A549 (cell line): Measurements from ENCODE around the gene CSNK2A1.

Source experiments
- CHD4 ChIP-seq: fragments of 200-600 bp; sonication (generic); IDR thresholded peaks from 2 replicates; pipeline ENCODE4 v1.6.1; 2016; ENCODE audit warnings: antibody characterized with exemption, mild to moderate bottlenecking, borderline replicate concordance
- GATA3 ChIP-seq: IDR thresholded peaks from 2 replicates; pipeline ENCODE4 v1.6.1; 2012; ENCODE audit warnings: borderline replicate concordance
- POLR2A ChIP-seq: IDR thresholded peaks from 2 replicates; pipeline ENCODE4 v1.6.1; 2012; ENCODE audit warnings: mild to moderate bottlenecking, low read length
- TF ChIP-seq, protein P1 (sequence below): fragments of >200 bp; sonication (Bioruptor Twin); formaldehyde crosslinking; IDR thresholded peaks from 3 replicates; pipeline ENCODE4 v1.5.1; 2016
- TF ChIP-seq, protein P2 (sequence below): IDR thresholded peaks from 2 replicates; pipeline ENCODE4 v1.6.1; 2012
- TF ChIP-seq, protein P3 (sequence below): fragments of 200-600 bp; sonication (generic); IDR thresholded peaks from 2 replicates; pipeline ENCODE4 v1.6.1; 2016; ENCODE audit warnings: antibody characterized with exemption, mild to moderate bottlenecking, moderate library complexity

DNA sequence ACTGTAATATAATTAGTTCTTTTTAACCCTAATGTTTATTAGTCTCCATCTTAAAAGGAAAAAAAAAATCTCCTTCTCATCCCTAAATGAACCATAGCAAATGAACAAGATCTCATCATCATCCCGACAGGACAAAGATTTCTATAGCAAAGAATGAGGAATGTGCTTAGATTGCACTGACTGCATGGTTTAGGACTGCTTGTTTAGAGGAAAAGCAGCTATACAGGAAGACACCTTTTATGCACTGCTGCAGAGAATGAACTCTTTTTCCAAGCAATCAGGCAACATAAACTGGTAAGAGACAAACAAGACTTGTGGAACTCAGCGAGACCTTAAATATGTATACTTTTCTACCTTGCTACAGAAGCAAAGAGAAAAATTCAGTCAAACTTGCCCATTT is 26.8 kb downstream of the CSNK2A1 start:
- TF ChIP-seq, protein P1, sequence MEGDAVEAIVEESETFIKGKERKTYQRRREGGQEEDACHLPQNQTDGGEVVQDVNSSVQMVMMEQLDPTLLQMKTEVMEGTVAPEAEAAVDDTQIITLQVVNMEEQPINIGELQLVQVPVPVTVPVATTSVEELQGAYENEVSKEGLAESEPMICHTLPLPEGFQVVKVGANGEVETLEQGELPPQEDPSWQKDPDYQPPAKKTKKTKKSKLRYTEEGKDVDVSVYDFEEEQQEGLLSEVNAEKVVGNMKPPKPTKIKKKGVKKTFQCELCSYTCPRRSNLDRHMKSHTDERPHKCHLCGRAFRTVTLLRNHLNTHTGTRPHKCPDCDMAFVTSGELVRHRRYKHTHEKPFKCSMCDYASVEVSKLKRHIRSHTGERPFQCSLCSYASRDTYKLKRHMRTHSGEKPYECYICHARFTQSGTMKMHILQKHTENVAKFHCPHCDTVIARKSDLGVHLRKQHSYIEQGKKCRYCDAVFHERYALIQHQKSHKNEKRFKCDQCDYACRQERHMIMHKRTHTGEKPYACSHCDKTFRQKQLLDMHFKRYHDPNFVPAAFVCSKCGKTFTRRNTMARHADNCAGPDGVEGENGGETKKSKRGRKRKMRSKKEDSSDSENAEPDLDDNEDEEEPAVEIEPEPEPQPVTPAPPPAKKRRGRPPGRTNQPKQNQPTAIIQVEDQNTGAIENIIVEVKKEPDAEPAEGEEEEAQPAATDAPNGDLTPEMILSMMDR: no peak
- TF ChIP-seq, protein P2, sequence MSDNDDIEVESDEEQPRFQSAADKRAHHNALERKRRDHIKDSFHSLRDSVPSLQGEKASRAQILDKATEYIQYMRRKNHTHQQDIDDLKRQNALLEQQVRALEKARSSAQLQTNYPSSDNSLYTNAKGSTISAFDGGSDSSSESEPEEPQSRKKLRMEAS: no peak
- TF ChIP-seq POLR2A: no peak
- TF ChIP-seq CHD4: no peak
- TF ChIP-seq, protein P3, sequence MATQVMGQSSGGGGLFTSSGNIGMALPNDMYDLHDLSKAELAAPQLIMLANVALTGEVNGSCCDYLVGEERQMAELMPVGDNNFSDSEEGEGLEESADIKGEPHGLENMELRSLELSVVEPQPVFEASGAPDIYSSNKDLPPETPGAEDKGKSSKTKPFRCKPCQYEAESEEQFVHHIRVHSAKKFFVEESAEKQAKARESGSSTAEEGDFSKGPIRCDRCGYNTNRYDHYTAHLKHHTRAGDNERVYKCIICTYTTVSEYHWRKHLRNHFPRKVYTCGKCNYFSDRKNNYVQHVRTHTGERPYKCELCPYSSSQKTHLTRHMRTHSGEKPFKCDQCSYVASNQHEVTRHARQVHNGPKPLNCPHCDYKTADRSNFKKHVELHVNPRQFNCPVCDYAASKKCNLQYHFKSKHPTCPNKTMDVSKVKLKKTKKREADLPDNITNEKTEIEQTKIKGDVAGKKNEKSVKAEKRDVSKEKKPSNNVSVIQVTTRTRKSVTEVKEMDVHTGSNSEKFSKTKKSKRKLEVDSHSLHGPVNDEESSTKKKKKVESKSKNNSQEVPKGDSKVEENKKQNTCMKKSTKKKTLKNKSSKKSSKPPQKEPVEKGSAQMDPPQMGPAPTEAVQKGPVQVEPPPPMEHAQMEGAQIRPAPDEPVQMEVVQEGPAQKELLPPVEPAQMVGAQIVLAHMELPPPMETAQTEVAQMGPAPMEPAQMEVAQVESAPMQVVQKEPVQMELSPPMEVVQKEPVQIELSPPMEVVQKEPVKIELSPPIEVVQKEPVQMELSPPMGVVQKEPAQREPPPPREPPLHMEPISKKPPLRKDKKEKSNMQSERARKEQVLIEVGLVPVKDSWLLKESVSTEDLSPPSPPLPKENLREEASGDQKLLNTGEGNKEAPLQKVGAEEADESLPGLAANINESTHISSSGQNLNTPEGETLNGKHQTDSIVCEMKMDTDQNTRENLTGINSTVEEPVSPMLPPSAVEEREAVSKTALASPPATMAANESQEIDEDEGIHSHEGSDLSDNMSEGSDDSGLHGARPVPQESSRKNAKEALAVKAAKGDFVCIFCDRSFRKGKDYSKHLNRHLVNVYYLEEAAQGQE: no peak
- TF ChIP-seq GATA3: no peak
